Activated T-cell treated with anti-CD3 and anti-CD28 coated beads, Interleukin-2, amount 50 U/mL, for 72 hours (primary cell): ENCODE measurements around the gene CFAP58. TPM values are rescaled to one million over a fixed set of nuclear protein-coding genes. Genes with fewer than 3 reads are reported as not detected.

ENCODE experiments used
- ATAC-seq, 2 donors: fragments of 150-1000 bp; cut with Tn5 transposase; replicated peaks in 1 of 2; 2 replicates each; pipeline ENCODE4 v1.10.0; 2021; ENCODE audit warnings: moderate library complexity in 2 of 2, mild to moderate bottlenecking in 1 of 2
- DNase-seq, 2 donors: peaks; one replicate each; pipeline ENCODE4 v3.0.0; 2021 to 2022; ENCODE audit warnings: mixed read lengths in 1 of 2
- H3K27ac Mint-ChIP-seq: one replicate; pipeline ENCODE4 v1.8.0; 2022; ENCODE audit warnings: mild to moderate bottlenecking, moderate library complexity, mixed read lengths
- H3K27me3 Mint-ChIP-seq: one replicate; pipeline ENCODE4 v1.8.0; 2022; ENCODE audit warnings: low read depth, mixed read lengths
- H3K36me3 Mint-ChIP-seq, 2 donors: one replicate each; pipeline ENCODE4 v1.8.0; 2022; ENCODE audit warnings: mixed read lengths in 2 of 2, mild to moderate bottlenecking in 1 of 2; ENCODE audit not compliant: insufficient read depth in 2 of 2
- H3K4me1 Mint-ChIP-seq: one replicate; pipeline ENCODE4 v1.8.0; 2022; ENCODE audit warnings: low read depth, mixed read lengths
- H3K4me3 Mint-ChIP-seq, 2 donors: one replicate each; pipeline ENCODE4 v1.8.0; 2022; ENCODE audit warnings: mild to moderate bottlenecking in 2 of 2, mixed read lengths in 2 of 2, moderate library complexity in 2 of 2
- H3K9me3 Mint-ChIP-seq, 2 donors: one replicate each; pipeline ENCODE4 v1.8.0; 2022; ENCODE audit warnings: mixed read lengths in 2 of 2
- total RNA-seq, 2 donors: library from RNA; stranded (reverse); gene quantifications; one replicate each; pipeline ENCODE4 v1.2.3, GENCODE V29; 2022

The CFAP58 gene
- total RNA-seq, 2 donors from 2014 or later = 0.72 to 1.1 TPM

- H3K4me3 Mint-ChIP-seq = no peak overlapping the region
- H3K4me1 Mint-ChIP-seq = peaks cover 10% of the 10 kb centered on the region
- no peaks in the 10 kb centered on the region for H3K27me3 Mint-ChIP-seq
- no peaks in the 10 kb centered on the region for H3K36me3 Mint-ChIP-seq
- DNase-seq (no peak), ATAC-seq (no peak)
- peak overlapping the region; percentile 42 for H3K27ac Mint-ChIP-seq
- H3K9me3 Mint-ChIP-seq = peaks cover 0 to 2% of the 10 kb centered on the region in 2 donors
Observed at GRCh38 chr10:104345941-104346340, 7.7 kb upstream of the CFAP58 start.

GRCh38 chr10:104347295-104348045 is 6.2 kb upstream of the CFAP58 start:
- ATAC-seq = no peak
- no peak overlapping the region for H3K27ac Mint-ChIP-seq
- H3K27me3 Mint-ChIP-seq = no peaks in the 10 kb centered on the region
- H3K9me3 Mint-ChIP-seq = peaks cover 0 to 2% of the 10 kb centered on the region in 2 donors
- H3K4me3 Mint-ChIP-seq = no peak overlapping the region
- H3K4me1 Mint-ChIP-seq = peaks cover 10% of the 10 kb centered on the region
- no peak for DNase-seq
- no peaks in the 10 kb centered on the region for H3K36me3 Mint-ChIP-seq

GRCh38 chr10:104348601-104349000 is 5.0 kb upstream of the CFAP58 start:
- Mint-ChIP-seq H3K27me3 (no peaks in the 10 kb centered on the region), H3K9me3 (peaks cover 0 to 2% of the 10 kb centered on the region in 2 donors), H3K4me3 (no peak overlapping the region), H3K4me1 (peaks cover 10% of the 10 kb centered on the region), H3K36me3 (no peaks in the 10 kb centered on the region), H3K27ac (no peak overlapping the region)
- ATAC-seq = no peak
- DNase-seq = no peak

- Mint-ChIP-seq H3K4me1 (peaks cover 10% of the 10 kb centered on the region), H3K36me3 (no peaks in the 10 kb centered on the region), H3K9me3 (peaks cover 0 to 2% of the 10 kb centered on the region in 2 donors), H3K4me3 (no peak overlapping the region), H3K27ac (no peak overlapping the region), H3K27me3 (no peaks in the 10 kb centered on the region)
- no peak for DNase-seq
- no peak for ATAC-seq
Observed at GRCh38 chr10:104349623-104350126, 4.0 kb upstream of the CFAP58 start.

GRCh38 chr10:104350127-104350635 is 3.5 kb upstream of the CFAP58 start:
- Mint-ChIP-seq H3K4me1 (peaks cover 10% of the 10 kb centered on the region), H3K36me3 (no peaks in the 10 kb centered on the region), H3K27me3 (no peaks in the 10 kb centered on the region), H3K4me3 (no peak overlapping the region), H3K9me3 (peaks cover 0 to 2% of the 10 kb centered on the region in 2 donors), H3K27ac (no peak overlapping the region)
- DNase-seq = peak in 1 of 2 donors; percentile 34
- ATAC-seq = peak; percentile 56 to 60

- Mint-ChIP-seq H3K27ac (peak overlapping the region; percentile 97), H3K4me1 (peaks cover 2% of the 10 kb centered on the region), H3K27me3 (no peaks in the 10 kb centered on the region), H3K9me3 (no peaks in the 10 kb centered on the region), H3K36me3 (no peaks in the 10 kb centered on the region), H3K4me3 (no peak overlapping the region)
- DNase-seq = no peak
- ATAC-seq = peak; percentile 66 to 73
Observed at GRCh38 chr10:104351061-104351702, 2.5 kb upstream of the CFAP58 start.

GRCh38 chr10:104351919-104352318 is 1.7 kb upstream of the CFAP58 start:
- peak in 1 of 2 donors; percentile 21 for ATAC-seq
- Mint-ChIP-seq H3K36me3 (no peaks in the 10 kb centered on the region), H3K9me3 (no peaks in the 10 kb centered on the region), H3K27ac (peak overlapping the region; percentile 97), H3K4me1 (no peaks in the 10 kb centered on the region), H3K4me3 (no peak overlapping the region), H3K27me3 (no peaks in the 10 kb centered on the region)
- DNase-seq = no peak

- H3K27ac Mint-ChIP-seq = no peak overlapping the region
Observed at GRCh38 chr10:104359811-104360210, 6.2 kb downstream of the CFAP58 start.

GRCh38 chr10:104367904-104368303 is 14.3 kb downstream of the CFAP58 start:
- DNase-seq (no peak), ATAC-seq (no peak)
- Mint-ChIP-seq H3K4me1 (no peaks in the 10 kb centered on the region), H3K9me3 (no peaks in the 10 kb centered on the region), H3K27ac (no peak overlapping the region), H3K4me3 (no peak overlapping the region), H3K27me3 (peaks cover 25% of the 10 kb centered on the region), H3K36me3 (peaks cover 0 to 2% of the 10 kb centered on the region in 2 donors)

More at GRCh38 chr10:104359811-104360210, 6.2 kb downstream of the CFAP58 start:
- Mint-ChIP-seq H3K36me3 (no peaks in the 10 kb centered on the region), H3K4me3 (no peak overlapping the region), H3K4me1 (peaks cover 9% of the 10 kb centered on the region), H3K9me3 (peaks cover 4 to 6% of the 10 kb centered on the region in 2 donors), H3K27me3 (peaks cover 25% of the 10 kb centered on the region)
- ATAC-seq (no peak), DNase-seq (no peak)

GRCh38 chr10:104368381-104368780 is 14.7 kb downstream of the CFAP58 start:
- DNase-seq = no peak
- H3K9me3 Mint-ChIP-seq = no peaks in the 10 kb centered on the region
- H3K27ac Mint-ChIP-seq = no peak overlapping the region
- no peaks in the 10 kb centered on the region for H3K4me1 Mint-ChIP-seq
- peaks cover 0 to 2% of the 10 kb centered on the region in 2 donors for H3K36me3 Mint-ChIP-seq
- H3K4me3 Mint-ChIP-seq = no peak overlapping the region
- ATAC-seq = no peak
- H3K27me3 Mint-ChIP-seq = peaks cover 20% of the 10 kb centered on the region

- DNase-seq (no peak), ATAC-seq (no peak)
- Mint-ChIP-seq H3K4me3 (no peak overlapping the region), H3K27ac (no peak overlapping the region), H3K4me1 (no peaks in the 10 kb centered on the region), H3K36me3 (peaks cover 0 to 2% of the 10 kb centered on the region in 2 donors), H3K9me3 (no peaks in the 10 kb centered on the region), H3K27me3 (peaks cover 12% of the 10 kb centered on the region)
Observed at GRCh38 chr10:104371753-104372152, 18.1 kb downstream of the CFAP58 start.

- ATAC-seq = no peak
- no peak overlapping the region for H3K4me3 Mint-ChIP-seq
- DNase-seq = no peak
- H3K9me3 Mint-ChIP-seq = no peaks in the 10 kb centered on the region
- H3K27me3 Mint-ChIP-seq = peaks cover 22% of the 10 kb centered on the region
- H3K4me1 Mint-ChIP-seq = no peaks in the 10 kb centered on the region
- H3K36me3 Mint-ChIP-seq = peaks cover 0 to 2% of the 10 kb centered on the region in 2 donors
- no peak overlapping the region for H3K27ac Mint-ChIP-seq
Observed at GRCh38 chr10:104374591-104374990, 21.0 kb downstream of the CFAP58 start.

- Mint-ChIP-seq H3K36me3 (no peaks in the 10 kb centered on the region), H3K4me3 (no peak overlapping the region), H3K9me3 (no peaks in the 10 kb centered on the region), H3K4me1 (no peaks in the 10 kb centered on the region), H3K27me3 (peaks cover 30% of the 10 kb centered on the region), H3K27ac (no peak overlapping the region)
- no peak for ATAC-seq
- DNase-seq = no peak
Observed at GRCh38 chr10:104376784-104377300, 23.2 kb downstream of the CFAP58 start.
